Measurements from ENCODE around the gene ASB13. TPM values are rescaled to one million over a fixed set of nuclear protein-coding genes. Genes with fewer than 3 reads are reported as not detected.

ASB13 gene
- polyA plus RNA-seq, 4 donors: 11.8 to 25.6 (median 20.7) TPM

DNA sequence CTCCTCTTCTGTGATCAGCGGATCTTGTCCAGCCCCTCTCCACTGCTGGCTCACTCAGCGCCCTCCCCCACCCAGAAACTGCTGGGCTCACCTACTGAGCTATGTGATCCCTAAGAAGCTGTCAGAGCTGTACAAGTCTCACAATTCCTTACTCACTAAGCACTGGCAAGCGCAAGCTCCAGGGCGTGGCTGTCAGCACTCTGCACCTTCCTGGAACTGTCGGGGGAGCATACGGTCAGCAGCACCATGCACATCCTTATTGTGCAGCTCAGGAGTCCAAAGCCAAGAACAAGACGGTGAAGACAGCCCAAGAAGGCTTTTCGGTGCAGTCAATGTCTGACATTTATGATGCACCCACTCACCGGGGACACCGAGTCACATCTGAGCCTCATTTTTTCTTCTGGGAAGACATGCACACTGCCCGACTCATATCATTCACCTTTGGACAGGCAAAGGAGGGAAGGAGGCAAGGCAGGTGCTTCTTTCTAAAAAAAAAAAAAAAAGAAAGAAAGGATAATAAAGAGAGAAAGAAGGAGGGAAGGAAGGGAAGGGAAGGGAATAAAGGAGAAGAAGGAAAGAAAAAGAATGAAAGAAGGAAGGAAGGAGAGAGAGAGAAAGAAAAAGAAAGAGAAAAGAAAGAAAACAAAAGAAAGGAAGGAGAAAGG lies 56.3 kb downstream of the ASB13 start:
- DNase-seq (ENCODE audit: low read depth in 4 of 4, low spot score in 3 of 4): no peak

DNA sequence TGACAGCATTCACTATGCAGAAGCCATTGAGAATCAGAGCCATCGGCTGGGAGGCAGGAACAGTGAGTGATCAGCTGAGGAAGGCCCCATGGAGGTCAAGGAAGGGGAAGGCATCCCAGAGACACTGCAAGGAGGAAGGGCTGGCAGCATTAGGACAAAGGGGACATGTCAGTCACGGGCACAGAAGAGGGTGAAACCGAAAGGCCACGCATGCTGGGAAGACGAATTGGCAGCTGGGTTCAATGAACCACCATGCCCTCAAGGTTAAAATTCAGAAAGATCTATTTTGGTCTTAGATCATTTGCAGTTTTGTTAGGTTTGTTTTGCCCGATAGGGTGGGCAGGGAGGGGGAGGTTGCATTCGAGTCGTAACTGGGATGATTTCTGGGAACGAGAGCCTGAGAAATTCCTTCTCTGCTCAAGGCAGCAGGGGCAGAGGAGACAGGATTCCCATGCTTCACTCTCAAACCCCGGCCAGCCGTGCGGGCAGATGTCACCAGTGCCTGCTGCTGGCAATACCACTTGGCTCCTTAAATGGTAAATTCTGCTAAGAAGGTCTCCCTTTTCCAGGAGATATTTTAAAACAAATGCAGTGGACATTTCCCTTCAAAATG lies 57.7 kb downstream of the ASB13 start:
- DNase-seq (ENCODE audit: low read depth in 4 of 4, low spot score in 3 of 4): no peak

- no peak for DNase-seq (ENCODE audit: low read depth in 4 of 4, low spot score in 3 of 4)
These were observed 58.8 kb downstream of the ASB13 start for GRCh38 chr10:5607594-5607993.

DNA sequence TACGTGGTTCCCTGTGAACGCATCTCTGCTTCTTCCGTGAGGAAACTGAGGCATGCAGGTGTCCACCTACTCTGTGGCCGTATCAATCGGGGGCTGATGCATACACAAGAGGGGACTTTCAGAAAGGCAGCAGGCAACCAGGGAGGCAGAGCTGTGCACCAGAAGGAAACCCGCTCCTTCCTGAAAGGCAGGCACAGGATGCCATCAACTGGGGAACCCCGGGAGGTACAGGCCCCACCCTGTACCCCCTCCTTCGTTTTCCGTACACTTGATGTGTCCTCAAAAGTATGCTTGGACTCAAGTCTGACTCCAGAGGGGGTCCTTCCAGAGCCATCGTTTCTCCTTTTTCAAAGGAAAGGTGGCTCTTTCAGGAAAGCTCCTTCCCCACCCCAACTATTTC lies 59.5 kb downstream of the ASB13 start:
- no peak for DNase-seq (ENCODE audit: low read depth in 4 of 4, low spot score in 3 of 4)

GRCh38 chr10:5606321-5606720 lies 60.1 kb downstream of the ASB13 start:
- DNase-seq (ENCODE audit: low read depth in 4 of 4, low spot score in 3 of 4): no peak

GRCh38 chr10:5604961-5605360 lies 61.4 kb downstream of the ASB13 start:
- no peak for DNase-seq (ENCODE audit: low read depth in 4 of 4, low spot score in 3 of 4)

DNA sequence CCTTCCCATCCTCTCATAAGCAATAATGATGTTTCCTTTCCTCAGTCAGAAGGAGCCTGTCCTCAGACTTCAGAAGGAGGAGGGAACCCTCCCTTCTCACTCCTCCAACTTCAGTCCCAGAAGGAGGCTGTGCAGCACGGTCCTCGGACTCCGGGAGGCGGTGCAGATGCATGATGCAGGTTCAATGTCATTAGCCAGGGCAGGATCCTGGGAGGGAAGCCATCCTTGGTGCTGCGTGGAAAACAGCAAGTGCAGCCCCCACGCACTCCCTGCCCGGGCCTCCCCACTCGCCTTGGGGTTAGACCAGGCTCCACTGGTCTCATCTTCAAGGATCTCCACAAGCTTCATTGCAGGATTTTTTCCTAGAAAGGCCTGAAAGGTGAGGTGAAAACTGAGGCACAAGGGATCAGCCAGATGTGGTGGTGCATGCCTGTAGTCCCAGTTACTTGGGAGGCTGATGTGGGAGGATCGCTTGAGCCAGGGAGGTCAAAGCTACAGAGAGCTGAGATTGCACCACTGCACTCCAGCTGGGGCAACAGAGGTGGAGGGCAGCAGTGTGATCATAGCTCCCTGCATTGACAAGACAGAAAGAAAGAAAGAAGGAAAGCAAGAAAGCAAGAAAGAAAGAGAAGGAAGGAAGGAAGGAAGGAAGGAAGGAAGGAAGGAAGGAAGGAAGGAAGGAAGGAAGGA lies 62.0 kb downstream of the ASB13 start:
- no peak for DNase-seq (ENCODE audit: low read depth in 4 of 4, low spot score in 3 of 4)

DNA sequence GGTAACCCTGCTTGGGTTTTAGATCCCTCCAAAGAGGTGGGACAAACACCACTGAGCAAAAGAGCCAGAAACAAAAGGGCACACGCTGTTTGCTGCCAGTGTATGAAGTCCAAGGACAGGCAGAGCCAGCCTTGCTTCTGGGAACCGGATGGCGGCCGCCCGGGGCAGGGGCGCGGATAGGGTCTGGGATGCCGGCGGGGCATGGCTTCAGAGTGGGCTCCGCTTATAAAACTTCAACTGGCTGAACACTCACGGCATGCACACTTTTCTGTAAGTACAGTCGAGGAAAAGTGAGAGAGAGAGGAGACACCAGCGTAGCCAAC lies 62.6 kb downstream of the ASB13 start:
- DNase-seq (ENCODE audit: low read depth in 4 of 4, low spot score in 3 of 4): no peak

GRCh38 chr10:5603091-5603847 lies 63.1 kb downstream of the ASB13 start:
- DNase-seq (ENCODE audit: low read depth in 4 of 4, low spot score in 3 of 4): no peak

GRCh38 chr10:5601826-5602495 lies 64.4 kb downstream of the ASB13 start:
- no peak for DNase-seq (ENCODE audit: low read depth in 4 of 4, low spot score in 3 of 4)

DNA sequence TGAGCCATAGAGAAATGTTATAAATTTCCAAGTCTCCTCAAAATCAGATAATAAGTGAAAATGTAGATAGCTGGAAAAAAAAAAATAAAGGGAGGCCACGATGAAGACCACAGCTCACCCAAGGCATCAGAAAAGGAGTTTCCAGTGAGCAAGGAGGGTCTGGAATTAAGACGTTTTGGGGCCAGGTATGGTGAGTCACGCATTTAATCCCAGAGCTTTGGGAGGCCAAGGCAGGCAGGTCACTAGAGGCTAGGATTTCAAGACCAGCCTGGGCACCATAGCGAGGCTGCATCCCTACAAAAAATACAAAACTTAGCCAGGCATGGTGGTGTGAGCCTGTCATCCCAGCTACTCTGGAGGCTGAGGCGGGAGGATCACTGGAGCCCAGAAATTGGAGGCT lies 65.5 kb downstream of the ASB13 start:
- DNase-seq (ENCODE audit: low read depth in 4 of 4, low spot score in 3 of 4): no peak

- DNase-seq (ENCODE audit: low read depth in 4 of 4, low spot score in 3 of 4): no peak
These were observed 66.5 kb downstream of the ASB13 start for GRCh38 chr10:5599613-5600520.

GRCh38 chr10:5598085-5598690 lies 68.2 kb downstream of the ASB13 start:
- no peak for DNase-seq (ENCODE audit: low read depth in 4 of 4, low spot score in 3 of 4)

- no peak for DNase-seq (ENCODE audit: low read depth in 4 of 4, low spot score in 3 of 4)
These were observed 69.6 kb downstream of the ASB13 start for GRCh38 chr10:5596611-5597341.

- no peak for DNase-seq (ENCODE audit: low read depth in 4 of 4, low spot score in 3 of 4)
These were observed 70.4 kb downstream of the ASB13 start for GRCh38 chr10:5595994-5596471.

DNA sequence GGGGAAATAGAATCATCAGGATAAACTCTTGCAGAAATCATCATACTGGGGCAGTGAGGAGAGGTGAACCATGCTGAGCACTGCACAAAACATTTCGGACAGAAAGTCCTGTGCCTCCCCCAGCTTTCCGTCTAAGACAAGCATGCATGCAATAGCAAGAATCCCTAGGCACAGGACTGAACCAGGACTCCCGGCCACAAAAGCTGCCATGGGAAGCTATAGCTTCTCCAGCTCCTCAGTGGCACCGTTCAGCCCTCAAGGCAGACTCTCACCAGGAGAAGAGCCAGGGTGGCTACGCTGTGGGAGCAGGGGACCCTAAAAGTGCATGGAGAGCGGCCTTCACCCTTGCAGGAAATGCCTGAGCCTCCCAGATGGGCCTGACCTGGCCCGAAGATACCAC lies 70.8 kb downstream of the ASB13 start:
- no peak for DNase-seq (ENCODE audit: low read depth in 4 of 4, low spot score in 3 of 4)

GRCh38 chr10:5595095-5595494 lies 71.3 kb downstream of the ASB13 start:
- DNase-seq (ENCODE audit: low read depth in 4 of 4, low spot score in 3 of 4): no peak

DNA sequence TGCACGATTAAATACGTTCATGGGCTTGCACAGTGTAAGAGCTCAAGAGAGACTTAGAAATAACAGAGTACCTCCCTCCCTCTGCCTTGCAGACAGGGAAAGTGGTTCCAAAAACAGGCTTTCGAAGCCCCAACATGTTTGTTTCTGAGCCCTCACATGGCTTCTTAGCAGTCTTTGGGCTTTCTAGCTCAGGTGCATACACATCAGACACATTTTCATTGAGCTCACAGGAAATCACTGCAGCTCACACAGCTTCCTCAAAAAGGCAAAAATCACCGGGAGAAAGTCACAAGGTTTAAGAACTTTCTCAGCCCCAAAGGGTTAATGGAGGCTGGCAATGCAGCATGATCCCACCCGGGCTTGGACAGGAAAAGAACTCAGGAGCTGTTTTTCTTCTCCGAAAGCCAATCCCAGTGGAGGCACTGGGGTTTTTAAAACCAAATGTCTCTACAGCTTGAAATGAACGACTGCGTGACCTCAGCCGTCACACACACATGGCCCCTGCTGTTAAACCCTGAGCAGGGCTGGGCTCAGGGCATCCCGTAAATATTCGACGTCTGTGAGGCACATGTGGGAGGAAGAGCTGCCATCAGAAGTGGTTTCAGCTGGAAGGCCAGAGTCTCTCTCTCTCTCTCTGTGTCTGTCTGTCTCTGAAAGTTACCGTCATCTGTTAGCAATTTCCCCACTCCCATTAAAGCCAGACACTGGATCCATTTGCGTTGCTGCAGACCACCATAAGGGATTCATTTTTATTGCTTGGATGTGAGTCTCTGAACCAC lies 71.9 kb downstream of the ASB13 start:
- no peak for DNase-seq (ENCODE audit: low read depth in 4 of 4, low spot score in 3 of 4)

Data from left renal pelvis (tissue), 4 donors.